ENCODE results near the gene IPO5. TPM values are rescaled to one million over a fixed set of nuclear protein-coding genes. Genes with fewer than 3 reads are reported as not detected.

Gene IPO5
- total RNA-seq, 1 experiment from 2014 or later: 301 TPM

DNA sequence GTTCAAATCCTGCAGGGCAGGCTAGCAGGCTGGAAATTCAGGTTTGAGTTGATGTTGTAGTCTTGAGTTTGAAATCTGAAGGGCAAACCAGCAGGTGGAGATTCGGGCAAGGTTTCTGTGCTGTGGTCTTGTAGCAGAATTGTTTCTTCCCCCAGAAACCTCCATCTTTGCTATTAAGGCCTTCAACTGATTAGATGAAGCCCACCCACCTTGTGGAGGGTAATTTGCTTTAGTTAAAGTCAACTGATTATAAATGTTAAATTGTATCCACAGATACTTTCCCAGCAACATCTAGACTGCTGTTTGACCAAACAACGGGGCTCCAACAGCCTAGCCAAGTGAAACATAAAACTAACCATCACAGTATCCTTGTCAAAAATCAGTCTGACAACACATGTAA is 9.4 kb downstream of the IPO5 start:
- H3K4me1 Mint-ChIP-seq: no peaks in the 10 kb centered on the region
- H3K27me3 Mint-ChIP-seq (ENCODE audit: low read depth): no peaks in the 10 kb centered on the region
- ChIA-PET CTCF (no interaction called here), POLR2A (interaction anchor here (0.6 kb wide), 1 partner anchor 10 kb away, joined by 7 read pairs; no protein-coding TSS in a partner anchor)
- no peak overlapping the region for H3K27ac Mint-ChIP-seq
- no peak for TF ChIP-seq ZNF232 (CRISPR knock-in tag; IDR thresholded peaks at IDR 0.05)
- TF ChIP-seq MXD4 (CRISPR knock-in tag; IDR thresholded peaks at IDR 0.05; ENCODE audit: borderline replicate concordance): no peak
- TF ChIP-seq GABPB1 (CRISPR knock-in tag; IDR thresholded peaks at IDR 0.05): no peak
- H3K9me3 Mint-ChIP-seq: peaks cover under 1% of the 10 kb centered on the region; the same call in 1 of the 2 replicates
- DNase-seq (ENCODE audit: low spot score): no peak
- no peak overlapping the region for H3K4me3 Mint-ChIP-seq
- no peak for ATAC-seq
- no peaks in the 10 kb centered on the region for H3K36me3 Mint-ChIP-seq

DNA sequence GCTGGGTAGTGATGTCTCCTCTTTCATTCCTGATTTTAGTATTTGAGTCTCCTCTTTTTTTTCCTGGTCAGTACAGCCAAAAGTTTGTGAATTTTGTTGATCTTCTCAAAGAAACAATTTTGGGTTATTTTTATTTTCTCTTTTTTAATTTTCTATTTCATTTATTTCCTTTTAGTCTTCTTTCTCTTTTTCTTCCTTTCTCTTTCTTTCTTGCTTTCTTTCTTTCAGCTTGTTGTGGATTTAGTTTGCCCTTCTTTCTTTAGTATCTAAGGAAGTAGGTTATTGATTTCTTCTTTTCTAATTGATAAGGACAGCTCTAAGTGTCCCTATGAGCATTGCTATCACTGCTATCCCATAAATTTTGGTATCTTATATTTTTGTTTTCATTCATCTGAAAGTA is 13.8 kb downstream of the IPO5 start:
- DNase-seq (ENCODE audit: low spot score) (no peak), ATAC-seq (no peak)
- no peaks in the 10 kb centered on the region for H3K27me3 Mint-ChIP-seq (ENCODE audit: low read depth)
- ChIA-PET POLR2A (no interaction called here), CTCF (no interaction called here)
- no peak for TF ChIP-seq OVOL2 (CRISPR knock-in tag; IDR thresholded peaks at IDR 0.05; ENCODE audit: borderline replicate concordance)
- no peaks in the 10 kb centered on the region for H3K4me1 Mint-ChIP-seq
- H3K4me3 Mint-ChIP-seq: no peak overlapping the region
- H3K27ac Mint-ChIP-seq: no peak overlapping the region
- peaks cover 7% of the 10 kb centered on the region; the same call in 1 of the 2 replicates for H3K9me3 Mint-ChIP-seq
- no peaks in the 10 kb centered on the region for H3K36me3 Mint-ChIP-seq

DNA sequence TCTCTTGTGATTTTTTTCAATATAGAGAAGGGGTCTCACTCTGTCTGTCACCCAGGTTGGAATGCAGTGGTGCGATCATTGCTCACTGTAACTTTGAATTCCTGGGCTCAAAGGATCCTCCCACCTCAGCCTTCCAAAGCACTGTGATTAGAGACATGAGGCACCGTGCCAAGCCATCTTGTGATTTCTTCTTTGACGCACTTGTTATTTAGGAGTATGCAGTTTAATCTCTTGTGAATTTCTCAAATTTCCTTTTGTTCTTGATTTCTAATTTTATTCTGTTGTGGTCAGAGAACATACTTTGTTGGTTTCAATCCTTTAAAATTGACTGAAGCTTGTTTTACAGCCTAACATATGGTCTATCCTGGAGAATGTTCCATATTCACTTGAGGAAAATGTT is 14.5 kb downstream of the IPO5 start:
- no peak for TF ChIP-seq E2F4 (CRISPR knock-in tag; IDR thresholded peaks at IDR 0.05; ENCODE audit: borderline replicate concordance, low read depth)
- TF ChIP-seq, protein P1, sequence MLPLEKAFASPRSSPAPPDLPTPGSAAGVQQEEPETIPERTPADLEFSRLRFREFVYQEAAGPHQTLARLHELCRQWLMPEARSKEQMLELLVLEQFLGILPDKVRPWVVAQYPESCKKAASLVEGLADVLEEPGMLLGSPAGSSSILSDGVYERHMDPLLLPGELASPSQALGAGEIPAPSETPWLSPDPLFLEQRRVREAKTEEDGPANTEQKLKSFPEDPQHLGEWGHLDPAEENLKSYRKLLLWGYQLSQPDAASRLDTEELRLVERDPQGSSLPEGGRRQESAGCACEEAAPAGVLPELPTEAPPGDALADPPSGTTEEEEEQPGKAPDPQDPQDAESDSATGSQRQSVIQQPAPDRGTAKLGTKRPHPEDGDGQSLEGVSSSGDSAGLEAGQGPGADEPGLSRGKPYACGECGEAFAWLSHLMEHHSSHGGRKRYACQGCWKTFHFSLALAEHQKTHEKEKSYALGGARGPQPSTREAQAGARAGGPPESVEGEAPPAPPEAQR (CRISPR knock-in tag; IDR thresholded peaks at IDR 0.05): no peak
- no peak for TF ChIP-seq CBFB (CRISPR knock-in tag; IDR thresholded peaks at IDR 0.05; ENCODE audit: low read depth)
- no peak for TF ChIP-seq TCF7 (CRISPR knock-in tag; IDR thresholded peaks at IDR 0.05; ENCODE audit: low read depth)
- TF ChIP-seq, protein P2, sequence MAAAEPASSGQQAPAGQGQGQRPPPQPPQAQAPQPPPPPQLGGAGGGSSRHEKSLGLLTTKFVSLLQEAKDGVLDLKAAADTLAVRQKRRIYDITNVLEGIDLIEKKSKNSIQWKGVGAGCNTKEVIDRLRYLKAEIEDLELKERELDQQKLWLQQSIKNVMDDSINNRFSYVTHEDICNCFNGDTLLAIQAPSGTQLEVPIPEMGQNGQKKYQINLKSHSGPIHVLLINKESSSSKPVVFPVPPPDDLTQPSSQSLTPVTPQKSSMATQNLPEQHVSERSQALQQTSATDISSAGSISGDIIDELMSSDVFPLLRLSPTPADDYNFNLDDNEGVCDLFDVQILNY (CRISPR knock-in tag; IDR thresholded peaks at IDR 0.05): no peak
- TF ChIP-seq ZBTB43 (CRISPR knock-in tag; IDR thresholded peaks at IDR 0.05): no peak
- TF ChIP-seq, protein P3, sequence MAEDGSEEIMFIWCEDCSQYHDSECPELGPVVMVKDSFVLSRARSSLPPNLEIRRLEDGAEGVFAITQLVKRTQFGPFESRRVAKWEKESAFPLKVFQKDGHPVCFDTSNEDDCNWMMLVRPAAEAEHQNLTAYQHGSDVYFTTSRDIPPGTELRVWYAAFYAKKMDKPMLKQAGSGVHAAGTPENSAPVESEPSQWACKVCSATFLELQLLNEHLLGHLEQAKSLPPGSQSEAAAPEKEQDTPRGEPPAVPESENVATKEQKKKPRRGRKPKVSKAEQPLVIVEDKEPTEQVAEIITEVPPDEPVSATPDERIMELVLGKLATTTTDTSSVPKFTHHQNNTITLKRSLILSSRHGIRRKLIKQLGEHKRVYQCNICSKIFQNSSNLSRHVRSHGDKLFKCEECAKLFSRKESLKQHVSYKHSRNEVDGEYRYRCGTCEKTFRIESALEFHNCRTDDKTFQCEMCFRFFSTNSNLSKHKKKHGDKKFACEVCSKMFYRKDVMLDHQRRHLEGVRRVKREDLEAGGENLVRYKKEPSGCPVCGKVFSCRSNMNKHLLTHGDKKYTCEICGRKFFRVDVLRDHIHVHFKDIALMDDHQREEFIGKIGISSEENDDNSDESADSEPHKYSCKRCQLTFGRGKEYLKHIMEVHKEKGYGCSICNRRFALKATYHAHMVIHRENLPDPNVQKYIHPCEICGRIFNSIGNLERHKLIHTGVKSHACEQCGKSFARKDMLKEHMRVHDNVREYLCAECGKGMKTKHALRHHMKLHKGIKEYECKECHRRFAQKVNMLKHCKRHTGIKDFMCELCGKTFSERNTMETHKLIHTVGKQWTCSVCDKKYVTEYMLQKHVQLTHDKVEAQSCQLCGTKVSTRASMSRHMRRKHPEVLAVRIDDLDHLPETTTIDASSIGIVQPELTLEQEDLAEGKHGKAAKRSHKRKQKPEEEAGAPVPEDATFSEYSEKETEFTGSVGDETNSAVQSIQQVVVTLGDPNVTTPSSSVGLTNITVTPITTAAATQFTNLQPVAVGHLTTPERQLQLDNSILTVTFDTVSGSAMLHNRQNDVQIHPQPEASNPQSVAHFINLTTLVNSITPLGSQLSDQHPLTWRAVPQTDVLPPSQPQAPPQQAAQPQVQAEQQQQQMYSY (CRISPR knock-in tag; IDR thresholded peaks at IDR 0.05): no peak
- no peak for TF ChIP-seq FOXJ3 (CRISPR knock-in tag; IDR thresholded peaks at IDR 0.05; ENCODE audit: borderline replicate concordance)
- TF ChIP-seq ETV6 (CRISPR knock-in tag; IDR thresholded peaks at IDR 0.05): no peak
- no peak for TF ChIP-seq ELF4 (CRISPR knock-in tag; IDR thresholded peaks at IDR 0.05; ENCODE audit: low read depth)
- no peak for TF ChIP-seq ZNF671 (CRISPR knock-in tag; IDR thresholded peaks at IDR 0.05)
- TF ChIP-seq NFE2L1 (CRISPR knock-in tag; IDR thresholded peaks at IDR 0.05): no peak
- TF ChIP-seq, protein P4, sequence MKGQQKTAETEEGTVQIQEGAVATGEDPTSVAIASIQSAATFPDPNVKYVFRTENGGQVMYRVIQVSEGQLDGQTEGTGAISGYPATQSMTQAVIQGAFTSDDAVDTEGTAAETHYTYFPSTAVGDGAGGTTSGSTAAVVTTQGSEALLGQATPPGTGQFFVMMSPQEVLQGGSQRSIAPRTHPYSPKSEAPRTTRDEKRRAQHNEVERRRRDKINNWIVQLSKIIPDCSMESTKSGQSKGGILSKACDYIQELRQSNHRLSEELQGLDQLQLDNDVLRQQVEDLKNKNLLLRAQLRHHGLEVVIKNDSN (CRISPR knock-in tag; IDR thresholded peaks at IDR 0.05): no peak
- TF ChIP-seq RELA (CRISPR knock-in tag; IDR thresholded peaks at IDR 0.05; ENCODE audit: borderline replicate concordance): no peak
- H3K36me3 Mint-ChIP-seq: no peaks in the 10 kb centered on the region
- no peak overlapping the region for H3K27ac Mint-ChIP-seq
- ChIA-PET CTCF (no interaction called here), POLR2A (no interaction called here)
- DNase-seq (ENCODE audit: low spot score) (no peak), ATAC-seq (no peak)
- no peaks in the 10 kb centered on the region for H3K4me1 Mint-ChIP-seq
- H3K27me3 Mint-ChIP-seq (ENCODE audit: low read depth): no peaks in the 10 kb centered on the region
- H3K4me3 Mint-ChIP-seq: no peak overlapping the region
- peaks cover 7% of the 10 kb centered on the region; the same call in 1 of the 2 replicates for H3K9me3 Mint-ChIP-seq

Measured in WTC11 (cell line).